ENCODE measurements around the gene VEGFC. TPM values are rescaled to one million over a fixed set of nuclear protein-coding genes. Genes with fewer than 3 reads are reported as not detected.

The VEGFC gene
- total and polyA plus RNA-seq, 10 of the 15 experiments (the other 5 are each of a cell fraction or from before 2014, with no cell fraction given): 0.03 to 0.04 TPM; not detected in 8

DNA sequence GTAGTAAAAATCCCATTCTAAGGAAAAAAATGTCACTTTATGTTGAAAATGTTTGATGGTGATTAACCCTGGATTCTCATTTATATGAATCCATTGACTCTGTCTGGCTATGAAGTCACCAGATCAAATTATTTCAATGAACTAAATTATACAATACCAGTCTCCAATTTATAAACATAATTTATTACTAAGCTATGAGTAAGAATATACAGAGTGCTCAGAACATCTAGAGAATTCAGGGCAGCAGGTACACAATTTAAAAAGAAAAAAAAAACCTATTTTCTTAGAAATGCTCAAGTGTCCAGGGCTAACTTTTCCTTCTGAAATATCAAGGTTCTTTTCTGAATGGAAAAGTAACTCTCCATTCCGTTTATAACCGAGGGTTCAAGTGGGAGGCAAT is 48.6 kb downstream of the VEGFC start (continued):
- TF ChIP-seq NFYB (IDR thresholded peaks at IDR 0.05; ENCODE audit: insufficient read depth, low read depth, low read length): no peak
- no peak for TF ChIP-seq RELA (IDR thresholded peaks at IDR 0.05; ENCODE audit: borderline replicate concordance, partially characterized antibody)
- no peak for TF ChIP-seq TBL1XR1 (IDR thresholded peaks at IDR 0.05; ENCODE audit: low read depth, low read length)
- no peak for TF ChIP-seq ETV6 (conservative IDR thresholded peaks at IDR 0.05 in 1 of 2, IDR thresholded peaks at IDR 0.05 in 1 of 2; ENCODE audit: borderline replicate concordance in 1 of 2, low read depth in 1 of 2)
- TF ChIP-seq, protein P1, sequence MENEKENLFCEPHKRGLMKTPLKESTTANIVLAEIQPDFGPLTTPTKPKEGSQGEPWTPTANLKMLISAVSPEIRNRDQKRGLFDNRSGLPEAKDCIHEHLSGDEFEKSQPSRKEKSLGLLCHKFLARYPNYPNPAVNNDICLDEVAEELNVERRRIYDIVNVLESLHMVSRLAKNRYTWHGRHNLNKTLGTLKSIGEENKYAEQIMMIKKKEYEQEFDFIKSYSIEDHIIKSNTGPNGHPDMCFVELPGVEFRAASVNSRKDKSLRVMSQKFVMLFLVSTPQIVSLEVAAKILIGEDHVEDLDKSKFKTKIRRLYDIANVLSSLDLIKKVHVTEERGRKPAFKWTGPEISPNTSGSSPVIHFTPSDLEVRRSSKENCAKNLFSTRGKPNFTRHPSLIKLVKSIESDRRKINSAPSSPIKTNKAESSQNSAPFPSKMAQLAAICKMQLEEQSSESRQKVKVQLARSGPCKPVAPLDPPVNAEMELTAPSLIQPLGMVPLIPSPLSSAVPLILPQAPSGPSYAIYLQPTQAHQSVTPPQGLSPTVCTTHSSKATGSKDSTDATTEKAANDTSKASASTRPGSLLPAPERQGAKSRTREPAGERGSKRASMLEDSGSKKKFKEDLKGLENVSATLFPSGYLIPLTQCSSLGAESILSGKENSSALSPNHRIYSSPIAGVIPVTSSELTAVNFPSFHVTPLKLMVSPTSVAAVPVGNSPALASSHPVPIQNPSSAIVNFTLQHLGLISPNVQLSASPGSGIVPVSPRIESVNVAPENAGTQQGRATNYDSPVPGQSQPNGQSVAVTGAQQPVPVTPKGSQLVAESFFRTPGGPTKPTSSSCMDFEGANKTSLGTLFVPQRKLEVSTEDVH (IDR thresholded peaks at IDR 0.05; ENCODE audit: low read depth, partially characterized antibody): no peak
- no peak for TF ChIP-seq SUZ12 (IDR thresholded peaks at IDR 0.05; ENCODE audit: unreplicated experiment)

DNA sequence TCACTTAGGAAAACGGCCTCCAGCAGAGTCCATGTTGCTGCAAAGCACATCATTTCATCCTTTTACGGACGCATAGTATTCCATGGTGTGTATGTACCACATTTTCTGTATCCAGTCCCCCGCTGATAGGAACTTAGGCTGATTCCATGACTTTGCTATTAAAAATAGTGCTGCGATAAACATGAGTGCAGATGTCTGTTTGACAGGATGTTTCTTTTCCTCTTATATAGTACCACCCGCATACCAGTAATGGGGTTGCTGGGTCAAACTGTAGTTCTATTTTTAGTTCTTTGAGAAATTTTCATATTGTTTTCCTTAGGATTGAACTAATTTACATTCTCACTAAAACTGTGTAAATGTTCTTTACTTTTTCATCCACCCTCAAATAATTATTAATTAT is 50.5 kb downstream of the VEGFC start:
- SMC1A ChIA-PET (ENCODE audit: uncharacterized antibody, unreplicated experiment): no interaction called here
- no peak for FAIRE-seq
- BruUV-seq (replicated peaks): no TSS peak

More for the DNA sequence above, 50.5 kb downstream of the VEGFC start:
- no peaks in the 10 kb centered on the region for H4K20me1 ChIP-seq (ENCODE audit: control insufficient read depth, insufficient read depth)
- ATAC-seq (no peak), DNase-seq (ENCODE audit: low read depth, low spot score) (no peak)
- 65% methylated on average over 6 of the region's 6 CpGs for WGBS (ENCODE audit: insufficient coverage, insufficient replicate concordance, low lambda C conversion rate, missing lambda C conversion rate)
- RAD21 ChIA-PET (ENCODE audit: unreplicated experiment): no interaction called here
- H3K27ac ChIP-seq (ENCODE audit: control insufficient read depth, insufficient read depth): no peak overlapping the region
- H3K9me3 ChIP-seq (replicated peaks; ENCODE audit: control insufficient read depth, insufficient read depth, low read length): no peaks in the 10 kb centered on the region
- no peak overlapping the region for H3K4me2 ChIP-seq (ENCODE audit: control insufficient read depth, insufficient read depth)
- in situ Hi-C loops (cut with MboI): no loop called here
- no peaks in the 10 kb centered on the region for H3K79me2 ChIP-seq (ENCODE audit: control insufficient read depth, insufficient read depth, low read length)
- H3K27me3 ChIP-seq (replicated peaks in 1 of 2; ENCODE audit: control insufficient read depth in 2 of 2, insufficient read depth in 2 of 2, low read length in 1 of 2): no peaks in the 10 kb centered on the region
- H3K36me3 ChIP-seq (ENCODE audit: control insufficient read depth in 2 of 2, insufficient read depth in 2 of 2, low read length in 1 of 2): no peaks in the 10 kb centered on the region
- CTCF ChIA-PET: no interaction called here
- H3K4me3 ChIP-seq: no peak overlapping the region
- intact Hi-C loops (cut with micrococcal nuclease; ENCODE audit: unreplicated experiment): no loop called here
- POLR2A ChIA-PET: interaction anchor here (0.6 kb wide), 1 partner anchor 1956 kb away, joined by 3 read pairs; no protein-coding TSS in a partner anchor
- H3K4me1 ChIP-seq (ENCODE audit: control insufficient read depth, insufficient read depth, low read length): no peaks in the 10 kb centered on the region
- TF ChIP-seq LARP7 (IDR thresholded peaks at IDR 0.05) (no peak), JUNB (IDR thresholded peaks at IDR 0.05) (no peak), HDAC2 (IDR thresholded peaks at IDR 0.05) (no peak), RUNX3 (IDR thresholded peaks at IDR 0.05; ENCODE audit: low read length) (no peak), DPF2 (IDR thresholded peaks at IDR 0.05) (no peak), SREBF1 (IDR thresholded peaks at IDR 0.05; ENCODE audit: low read length) (no peak), POLR2A (IDR thresholded peaks at IDR 0.05; ENCODE audit: low read depth, low read length) (no peak)
- TF ChIP-seq, protein P2, sequence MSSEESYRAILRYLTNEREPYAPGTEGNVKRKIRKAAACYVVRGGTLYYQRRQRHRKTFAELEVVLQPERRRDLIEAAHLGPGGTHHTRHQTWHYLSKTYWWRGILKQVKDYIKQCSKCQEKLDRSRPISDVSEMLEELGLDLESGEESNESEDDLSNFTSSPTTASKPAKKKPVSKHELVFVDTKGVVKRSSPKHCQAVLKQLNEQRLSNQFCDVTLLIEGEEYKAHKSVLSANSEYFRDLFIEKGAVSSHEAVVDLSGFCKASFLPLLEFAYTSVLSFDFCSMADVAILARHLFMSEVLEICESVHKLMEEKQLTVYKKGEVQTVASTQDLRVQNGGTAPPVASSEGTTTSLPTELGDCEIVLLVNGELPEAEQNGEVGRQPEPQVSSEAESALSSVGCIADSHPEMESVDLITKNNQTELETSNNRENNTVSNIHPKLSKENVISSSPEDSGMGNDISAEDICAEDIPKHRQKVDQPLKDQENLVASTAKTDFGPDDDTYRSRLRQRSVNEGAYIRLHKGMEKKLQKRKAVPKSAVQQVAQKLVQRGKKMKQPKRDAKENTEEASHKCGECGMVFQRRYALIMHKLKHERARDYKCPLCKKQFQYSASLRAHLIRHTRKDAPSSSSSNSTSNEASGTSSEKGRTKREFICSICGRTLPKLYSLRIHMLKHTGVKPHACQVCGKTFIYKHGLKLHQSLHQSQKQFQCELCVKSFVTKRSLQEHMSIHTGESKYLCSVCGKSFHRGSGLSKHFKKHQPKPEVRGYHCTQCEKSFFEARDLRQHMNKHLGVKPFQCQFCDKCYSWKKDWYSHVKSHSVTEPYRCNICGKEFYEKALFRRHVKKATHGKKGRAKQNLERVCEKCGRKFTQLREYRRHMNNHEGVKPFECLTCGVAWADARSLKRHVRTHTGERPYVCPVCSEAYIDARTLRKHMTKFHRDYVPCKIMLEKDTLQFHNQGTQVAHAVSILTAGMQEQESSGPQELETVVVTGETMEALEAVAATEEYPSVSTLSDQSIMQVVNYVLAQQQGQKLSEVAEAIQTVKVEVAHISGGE (CRISPR knock-in tag; IDR thresholded peaks at IDR 0.05): no peak
- TF ChIP-seq, protein P3, sequence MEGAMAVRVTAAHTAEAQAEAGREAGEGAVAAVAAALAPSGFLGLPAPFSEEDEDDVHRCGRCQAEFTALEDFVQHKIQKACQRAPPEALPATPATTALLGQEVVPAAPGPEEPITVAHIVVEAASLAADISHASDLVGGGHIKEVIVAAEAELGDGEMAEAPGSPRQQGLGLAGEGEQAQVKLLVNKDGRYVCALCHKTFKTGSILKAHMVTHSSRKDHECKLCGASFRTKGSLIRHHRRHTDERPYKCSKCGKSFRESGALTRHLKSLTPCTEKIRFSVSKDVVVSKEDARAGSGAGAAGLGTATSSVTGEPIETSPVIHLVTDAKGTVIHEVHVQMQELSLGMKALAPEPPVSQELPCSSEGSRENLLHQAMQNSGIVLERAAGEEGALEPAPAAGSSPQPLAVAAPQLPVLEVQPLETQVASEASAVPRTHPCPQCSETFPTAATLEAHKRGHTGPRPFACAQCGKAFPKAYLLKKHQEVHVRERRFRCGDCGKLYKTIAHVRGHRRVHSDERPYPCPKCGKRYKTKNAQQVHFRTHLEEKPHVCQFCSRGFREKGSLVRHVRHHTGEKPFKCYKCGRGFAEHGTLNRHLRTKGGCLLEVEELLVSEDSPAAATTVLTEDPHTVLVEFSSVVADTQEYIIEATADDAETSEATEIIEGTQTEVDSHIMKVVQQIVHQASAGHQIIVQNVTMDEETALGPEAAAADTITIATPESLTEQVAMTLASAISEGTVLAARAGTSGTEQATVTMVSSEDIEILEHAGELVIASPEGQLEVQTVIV (IDR thresholded peaks at IDR 0.05; ENCODE audit: borderline replicate concordance, partially characterized antibody): no peak
- H3K9ac ChIP-seq (ENCODE audit: control insufficient read depth, insufficient read depth, low read length): no peak overlapping the region
- H2AFZ ChIP-seq (ENCODE audit: control insufficient read depth, low read depth, low read length): no peak overlapping the region
